ENCODE results near the gene DENND2A. TPM values are rescaled to one million over a fixed set of nuclear protein-coding genes. Genes with fewer than 3 reads are reported as not detected.
A peak's percentile ranks its signal among the peaks of the same experiment; 100 is the strongest.
"Not testable (repeated sequence)": the region's sequence is repeated elsewhere in the genome, so short reads cannot be mapped to it uniquely, and the experiment has no call there.

The DENND2A gene
- total RNA-seq, 4 donors from 2014 or later, result 0.97 to 2.5 (median 2.2) TPM

DNA sequence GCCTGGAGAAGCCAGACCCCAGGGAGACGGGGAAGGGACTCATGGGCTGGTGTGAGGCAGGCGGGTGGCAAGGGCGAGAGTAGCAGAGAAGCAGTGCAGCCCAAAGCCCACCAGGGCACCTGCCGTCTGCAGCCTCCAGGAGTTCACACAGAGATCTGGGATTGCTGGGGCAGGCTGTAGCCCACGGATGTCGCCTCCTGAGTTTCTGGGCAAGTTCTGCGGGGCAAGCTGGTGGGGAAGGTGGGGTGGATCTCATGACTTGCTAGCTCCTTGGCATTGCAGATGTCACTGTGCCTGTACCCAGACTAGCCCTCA is 38.2 kb upstream of the DENND2A start:
- peak in 1 of 2 donors; percentile 59 for DNase-seq (ENCODE audit: low spot score in 2 of 2)
- intact Hi-C loops (cut with DNase I; ENCODE audit: low total_unique reads), result no loop called here
- H3K4me3 ChIP-seq (ENCODE audit: low read depth, poor library complexity, severe bottlenecking), result no peak overlapping the region
- WGBS, 2 donors, result 93 to 96% methylated on average over 6 to 7 of the region's 7 CpGs
- TF ChIP-seq POLR2A (IDR thresholded peaks at IDR 0.05) (no peak), CTCF (IDR thresholded peaks at IDR 0.05) (no peak)

DNA sequence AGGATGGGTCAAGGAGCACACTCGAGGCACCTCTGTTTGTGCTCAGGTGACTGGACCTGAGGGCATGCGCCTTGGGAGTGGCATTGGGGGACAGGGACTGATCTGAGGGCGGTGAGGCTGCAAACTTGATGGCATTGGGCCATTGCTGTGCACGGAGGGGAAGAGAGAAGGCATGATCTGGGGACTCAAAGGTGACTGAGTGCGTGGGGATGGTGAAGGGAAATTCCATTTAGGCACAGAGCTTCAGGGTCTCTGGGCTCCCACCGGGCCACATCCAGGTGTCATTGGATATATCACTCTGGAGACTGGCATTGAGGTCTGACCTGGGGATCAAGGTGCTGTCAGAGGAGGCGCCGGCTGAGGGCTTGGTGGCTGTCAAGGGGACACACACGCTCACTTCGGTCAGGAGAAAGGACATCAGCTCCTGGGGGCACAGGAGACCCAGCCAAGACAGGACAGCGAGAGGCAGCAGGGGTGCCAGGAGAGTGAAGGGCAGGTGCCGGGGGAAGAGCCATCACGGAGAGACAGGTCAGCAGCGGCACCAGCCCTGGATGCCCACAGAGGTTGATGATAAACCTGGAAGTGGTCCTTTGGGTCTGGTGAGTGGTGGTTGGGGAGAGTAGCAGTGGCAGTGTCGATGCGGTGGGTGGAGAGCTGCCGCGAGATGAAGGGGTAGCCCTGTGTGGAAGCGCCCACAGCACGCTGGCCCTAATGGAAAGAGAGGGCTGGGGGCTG is 37.6 kb upstream of the DENND2A start:
- no peak overlapping the region for H3K4me3 ChIP-seq (ENCODE audit: low read depth, poor library complexity, severe bottlenecking)
- intact Hi-C loops (cut with DNase I; ENCODE audit: low total_unique reads), result no loop called here
- no peak for TF ChIP-seq POLR2A (IDR thresholded peaks at IDR 0.05)
- no peak for TF ChIP-seq CTCF (IDR thresholded peaks at IDR 0.05)
- DNase-seq (ENCODE audit: low spot score in 2 of 2), result peak in 1 of 2 donors; percentile 72
- 94% methylated on average over 20 of the region's 20 CpGs for WGBS, 2 donors

DNA sequence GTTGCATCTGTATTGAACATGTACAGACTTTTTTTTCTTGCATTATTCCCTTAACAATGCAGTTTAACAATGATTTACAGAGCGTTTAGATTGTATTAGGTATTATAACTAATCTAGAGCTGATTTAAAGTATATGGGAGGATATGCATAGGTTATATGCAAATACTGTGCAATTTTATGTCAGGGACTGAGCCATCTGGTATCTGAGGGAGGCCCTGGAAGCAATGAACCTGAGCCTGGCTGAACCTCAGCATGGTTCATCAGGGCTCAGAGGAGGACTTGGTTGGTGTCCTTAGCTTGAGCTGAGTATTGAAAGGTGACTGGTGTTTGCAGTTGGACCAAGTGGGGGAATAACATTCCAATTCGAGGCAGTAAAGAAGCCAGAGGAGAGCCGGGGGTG is 36.9 kb upstream of the DENND2A start:
- WGBS, 2 donors, result 92 to 96% methylated on average over 3 of the region's 3 CpGs
- H3K4me3 ChIP-seq (ENCODE audit: low read depth, poor library complexity, severe bottlenecking), result no peak overlapping the region
- no peak for DNase-seq (ENCODE audit: low spot score in 2 of 2)
- intact Hi-C loops (cut with DNase I; ENCODE audit: low total_unique reads), result no loop called here
- TF ChIP-seq POLR2A (IDR thresholded peaks at IDR 0.05) (no peak), CTCF (IDR thresholded peaks at IDR 0.05) (no peak)

DNA sequence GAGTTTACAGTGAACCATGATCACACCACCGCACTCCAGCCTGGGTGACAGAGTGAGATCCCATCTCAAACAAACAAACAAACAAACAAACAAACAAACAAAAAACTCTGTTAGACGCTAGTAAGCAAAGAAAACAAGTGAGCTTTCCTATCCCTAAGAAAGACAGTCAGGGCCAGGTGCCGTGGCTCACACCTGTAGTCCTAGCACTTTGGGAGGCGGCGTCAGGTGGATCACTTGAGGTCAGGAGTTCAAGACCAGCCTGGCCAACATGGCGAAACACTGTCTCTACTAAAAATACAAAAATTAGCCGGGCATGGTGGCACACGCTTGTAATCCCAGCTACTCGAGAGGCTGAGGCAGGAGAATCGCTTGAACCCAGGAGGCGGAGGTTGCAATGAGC is 36.3 kb upstream of the DENND2A start:
- WGBS, 2 donors, result 94% methylated on average over 11 of the region's 11 CpGs
- DNase-seq (ENCODE audit: low spot score in 2 of 2), result peak in 1 of 2 donors; percentile 34
- H3K4me3 ChIP-seq (ENCODE audit: low read depth, poor library complexity, severe bottlenecking); intact Hi-C loops (cut with DNase I; ENCODE audit: low total_unique reads): not testable (repeated sequence)

GRCh38 chr7:140676306-140676705 is 35.7 kb upstream of the DENND2A start:
- 82 to 83% methylated on average over 3 of the region's 3 CpGs for WGBS, 2 donors
- no peak for DNase-seq (ENCODE audit: low spot score in 2 of 2)
- TF ChIP-seq POLR2A (IDR thresholded peaks at IDR 0.05) (no peak), CTCF (IDR thresholded peaks at IDR 0.05) (no peak)
- no peak overlapping the region for H3K4me3 ChIP-seq (ENCODE audit: low read depth, poor library complexity, severe bottlenecking)
- intact Hi-C loops (cut with DNase I; ENCODE audit: low total_unique reads), result no loop called here

DNA sequence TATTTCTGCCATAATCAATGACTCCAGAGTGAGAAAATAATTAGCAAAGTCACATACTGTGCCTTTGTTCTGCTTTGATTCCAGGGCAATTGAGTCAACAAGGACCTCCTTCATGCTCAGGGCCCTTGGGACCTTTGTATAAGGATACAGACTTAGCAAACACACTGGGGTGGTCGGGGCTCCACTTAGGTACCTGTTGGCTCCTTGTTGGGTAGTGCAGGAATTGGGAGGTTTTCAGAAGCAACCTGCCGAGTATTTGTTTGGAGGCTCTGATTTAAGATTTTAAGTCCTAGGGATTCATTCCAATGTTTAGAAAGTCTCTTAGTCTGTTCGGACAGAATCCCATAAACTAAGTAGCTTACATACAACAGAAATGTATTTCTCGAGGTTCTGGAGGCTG is 35.1 kb upstream of the DENND2A start:
- intact Hi-C loops (cut with DNase I; ENCODE audit: low total_unique reads), result no loop called here
- TF ChIP-seq CTCF (IDR thresholded peaks at IDR 0.05) (no peak), POLR2A (IDR thresholded peaks at IDR 0.05) (no peak)
- DNase-seq (ENCODE audit: low spot score in 2 of 2), result peak in 1 of 2 donors; percentile 73
- WGBS, 2 donors, result 80 to 84% methylated on average over 4 of the region's 4 CpGs
- H3K4me3 ChIP-seq (ENCODE audit: low read depth, poor library complexity, severe bottlenecking), result no peak overlapping the region
